GM08714 (cell line): ENCODE results near the gene SMIM3.

Experiments
- H3K4me3 ChIP-seq: fragments of 200-500 bp; sonication (Bioruptor generic); 2 replicates; pipeline ENCODE4 v1.5.1; 2014; ENCODE audit warnings: mild to moderate bottlenecking, low read length, inconsistent platforms
- ZNF274 ChIP-seq: IDR thresholded peaks from 2 replicates; pipeline ENCODE4 v1.6.1; 2012; ENCODE audit warnings: mild to moderate bottlenecking, low read depth, low read length

SMIM3 gene

DNA sequence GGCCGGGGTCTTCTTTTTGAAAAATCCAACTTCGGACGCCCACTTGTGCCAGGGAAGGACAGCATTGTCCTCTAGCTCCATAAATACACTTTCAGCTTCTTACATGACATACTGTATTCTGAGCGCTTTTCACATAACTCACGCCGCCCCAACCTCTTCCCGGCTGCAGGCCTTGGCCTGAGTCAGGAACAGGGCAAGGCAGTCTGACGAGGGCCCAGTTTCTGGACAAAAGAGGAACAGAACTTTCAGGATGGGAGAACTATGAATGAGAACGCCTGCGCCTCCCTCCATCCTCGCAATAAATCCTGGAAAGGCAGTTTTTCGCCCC, 20.4 kb upstream of the SMIM3 start:
- H3K4me3 ChIP-seq: peak overlapping the region; percentile 90
- TF ChIP-seq ZNF274: no peak

DNA sequence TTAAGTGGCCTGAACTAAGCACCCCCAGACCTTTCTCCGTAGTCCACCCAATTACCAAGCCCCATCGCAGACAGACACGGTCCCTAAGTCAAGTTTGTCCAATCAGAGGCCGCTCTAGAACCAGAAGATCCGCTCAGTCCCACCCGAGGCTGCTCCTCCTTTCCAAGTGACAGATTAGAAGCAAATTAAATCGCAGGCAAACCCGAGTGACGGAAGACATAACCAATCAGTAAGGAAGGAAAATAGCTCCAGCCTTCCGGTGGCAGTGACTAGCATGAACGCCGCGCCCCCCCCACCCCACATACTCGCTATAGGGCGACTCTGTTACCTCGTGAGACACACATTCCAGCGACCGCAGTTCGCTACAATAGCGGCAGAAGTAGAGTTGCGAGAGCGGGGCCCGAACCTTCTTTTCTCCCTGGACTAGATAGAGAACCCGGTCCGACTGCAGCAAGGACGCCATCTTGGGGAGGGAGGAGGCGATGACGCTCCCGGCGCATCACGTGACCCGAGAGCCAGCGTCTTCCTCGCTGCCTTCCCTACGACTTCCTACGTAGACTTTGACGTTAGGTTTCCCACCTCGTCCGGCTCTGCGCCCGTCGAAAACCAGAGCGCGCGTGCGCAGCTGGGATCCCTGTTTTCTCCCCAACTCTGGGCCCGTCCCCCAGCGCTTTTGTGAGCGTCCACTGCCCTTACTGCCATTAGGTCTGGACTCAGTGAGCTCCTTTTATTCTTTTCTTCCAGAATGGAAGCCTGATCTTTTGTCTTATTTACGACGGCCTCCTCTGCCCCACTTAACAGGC, 19.8 kb upstream of the SMIM3 start, which contains the start of gene DCTN4:
TSS of gene DCTN4 (minus strand) at position 487 of the 803 bp plus-strand sequence. CDS start at position 463, 24 bp downstream.
- TF ChIP-seq ZNF274: no peak
- H3K4me3 ChIP-seq: peak within 1 kb of the TSS; percentile 90

DNA sequence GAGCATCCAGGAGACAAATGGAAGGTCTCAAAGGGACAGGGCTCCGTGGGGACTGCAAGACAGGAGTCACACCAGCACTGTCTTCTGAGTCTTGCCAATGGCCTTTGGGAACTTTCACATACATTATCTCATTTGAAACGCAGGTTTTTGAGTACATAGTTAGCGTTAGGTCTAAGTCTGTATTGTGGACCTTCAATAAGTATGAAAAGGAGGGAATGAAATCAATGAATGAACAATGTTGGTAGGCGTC, 19.3 kb upstream of the SMIM3 start:
- no peak for TF ChIP-seq ZNF274
- peak overlapping the region; percentile 90; the same call in 1 of the 2 replicates for H3K4me3 ChIP-seq

DNA sequence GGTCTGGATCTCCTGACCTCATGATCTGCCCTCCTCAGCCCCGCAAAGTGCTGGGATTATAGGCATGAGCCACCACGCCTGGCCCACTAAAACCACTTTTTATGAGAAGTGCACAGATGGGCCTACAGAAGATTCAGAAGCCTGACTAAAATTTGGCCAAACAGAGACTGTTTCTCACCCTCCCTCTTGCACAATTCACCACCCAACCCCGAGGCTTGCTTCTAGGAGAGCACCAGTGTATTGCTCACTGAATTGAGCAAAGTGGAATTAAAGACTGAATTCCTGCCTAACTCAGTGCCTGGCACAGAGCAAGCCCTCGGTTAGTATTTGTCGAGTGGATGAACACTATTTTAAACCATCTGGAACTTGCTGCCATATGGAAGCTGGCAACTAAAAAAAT, 16.3 kb upstream of the SMIM3 start:
- H3K4me3 ChIP-seq: no peak overlapping the region
- no peak for TF ChIP-seq ZNF274

DNA sequence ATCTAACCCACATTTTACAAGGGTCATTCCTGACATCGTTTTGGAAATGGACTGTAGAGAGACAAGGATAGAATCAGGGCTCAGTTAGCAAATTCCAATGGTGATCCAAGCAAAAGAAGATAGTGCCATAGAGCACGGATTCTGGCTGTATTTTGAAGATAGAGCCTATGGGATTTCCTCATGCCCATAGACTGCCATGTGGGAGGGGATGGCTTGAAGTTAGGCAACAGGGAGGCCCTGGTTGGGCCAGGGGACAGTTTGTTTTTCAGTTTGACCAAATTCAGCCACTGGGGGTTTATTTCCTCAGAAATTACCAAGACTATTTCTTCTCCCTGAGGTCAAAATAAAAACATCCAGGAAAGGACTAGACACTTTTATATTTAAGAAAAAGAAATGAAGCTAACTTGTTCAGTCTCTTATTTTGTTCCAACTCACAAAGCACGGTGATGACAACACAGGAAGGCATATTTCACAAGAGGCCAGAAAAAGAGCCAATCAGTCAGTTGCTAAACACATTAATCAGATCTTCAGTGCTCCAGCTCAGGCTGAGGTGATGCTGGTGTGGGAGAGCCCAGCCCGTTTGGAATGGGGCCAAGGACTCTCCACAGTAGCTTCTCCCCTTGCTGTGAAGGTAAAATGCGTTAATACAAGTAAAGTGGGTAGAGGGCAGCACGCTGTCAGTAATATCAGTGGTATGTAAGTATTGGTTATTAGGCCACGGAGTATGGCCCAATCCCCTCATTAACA, 15.4 kb upstream of the SMIM3 start:
- H3K4me3 ChIP-seq: no peak overlapping the region
- TF ChIP-seq ZNF274: no peak

DNA sequence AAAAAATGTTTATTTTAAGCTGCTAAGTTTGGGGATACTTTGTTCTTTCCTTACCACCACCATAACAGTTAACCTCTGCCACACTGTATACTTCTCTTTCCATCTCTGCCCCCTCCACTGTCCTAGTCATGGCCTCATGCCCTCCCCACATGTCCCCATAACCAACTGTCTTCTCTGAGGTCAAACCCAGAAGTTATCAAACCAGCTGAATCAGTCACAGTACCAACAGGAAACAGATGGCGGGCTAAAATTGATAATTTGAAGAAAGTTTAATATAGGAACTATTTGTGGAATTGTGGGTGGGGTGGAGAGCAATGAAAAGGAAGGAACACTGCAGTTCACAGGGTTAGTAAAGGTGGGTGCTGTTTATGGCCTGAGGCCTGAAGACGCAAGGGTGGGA, 14.0 kb upstream of the SMIM3 start:
- H3K4me3 ChIP-seq: no peak overlapping the region
- TF ChIP-seq ZNF274: no peak

DNA sequence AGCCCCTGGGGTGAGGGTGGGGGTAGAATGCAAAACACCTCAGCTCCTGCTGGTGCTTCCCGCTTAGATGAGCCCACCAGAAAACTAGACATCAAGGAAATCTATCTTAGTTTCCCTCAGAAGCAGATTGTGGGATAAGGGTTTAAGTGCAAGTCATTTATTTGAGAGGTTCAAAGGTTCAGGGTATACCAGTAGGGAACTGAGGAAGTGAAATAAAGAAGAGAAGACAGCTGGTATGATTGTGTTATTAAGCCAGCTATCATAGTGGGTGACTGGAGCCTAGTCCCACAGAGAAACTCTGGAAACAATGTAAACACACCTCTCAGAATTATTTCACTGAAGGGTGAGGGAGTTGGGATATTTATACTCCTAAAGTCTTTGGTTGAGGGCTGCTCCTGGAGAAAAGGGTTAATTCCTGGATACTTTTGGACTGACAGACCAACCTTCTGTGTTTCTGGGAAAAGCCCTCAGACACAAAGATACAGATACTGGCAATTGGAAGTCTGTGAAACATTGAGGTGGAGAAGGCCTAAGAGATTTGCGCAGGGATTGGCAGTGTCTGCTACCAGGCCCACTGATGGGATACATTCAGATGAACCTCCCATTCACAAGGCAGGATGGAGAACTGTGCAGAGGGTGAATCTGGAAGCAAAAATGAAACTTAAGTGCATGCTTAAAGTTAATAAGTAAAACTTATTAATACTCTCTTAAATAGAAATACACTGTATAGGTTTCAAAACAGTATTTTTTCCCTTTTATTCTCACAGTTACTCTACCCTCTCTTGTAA, 13.4 kb upstream of the SMIM3 start:
- H3K4me3 ChIP-seq: peak overlapping the region; percentile 21; the same call in 1 of the 2 replicates
- no peak for TF ChIP-seq ZNF274

DNA sequence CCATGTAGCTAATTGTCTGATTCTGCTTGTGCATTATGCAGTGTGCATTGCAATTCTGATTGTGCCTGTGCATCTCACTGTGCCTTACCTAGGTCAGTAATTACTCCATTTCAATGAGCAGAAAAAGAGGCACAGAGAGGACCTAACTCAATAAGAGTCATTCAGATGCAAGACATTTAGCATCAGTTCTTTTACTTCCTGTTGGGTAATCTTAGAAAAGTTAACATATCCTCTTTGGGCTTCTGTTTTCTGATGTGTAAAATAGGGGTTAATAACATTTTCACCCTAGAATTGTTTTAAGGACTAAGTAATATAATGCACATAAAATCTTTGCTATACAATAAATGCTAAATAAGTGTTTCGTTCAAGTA, 12.8 kb upstream of the SMIM3 start:
- no peak overlapping the region for H3K4me3 ChIP-seq
- TF ChIP-seq ZNF274: no peak

DNA sequence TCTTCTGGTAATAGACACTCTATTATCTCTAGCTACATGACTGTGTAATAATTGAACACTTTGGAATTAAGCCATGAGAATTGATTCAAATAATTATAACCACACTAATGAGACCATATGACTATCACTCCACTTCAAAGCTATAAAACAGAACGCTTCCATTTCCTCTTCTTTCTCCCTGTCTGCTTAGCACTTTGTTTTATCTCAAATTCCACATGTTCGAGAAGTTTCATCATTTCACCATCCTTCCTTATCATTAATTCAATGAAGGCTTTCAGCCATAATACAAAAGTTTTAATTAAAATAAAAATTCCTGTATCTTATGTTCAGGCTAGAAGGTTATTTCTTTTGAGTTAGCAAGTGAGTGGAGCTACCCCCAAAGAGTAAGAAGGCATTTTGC, 12.3 kb upstream of the SMIM3 start:
- H3K4me3 ChIP-seq: no peak overlapping the region
- TF ChIP-seq ZNF274: no peak

DNA sequence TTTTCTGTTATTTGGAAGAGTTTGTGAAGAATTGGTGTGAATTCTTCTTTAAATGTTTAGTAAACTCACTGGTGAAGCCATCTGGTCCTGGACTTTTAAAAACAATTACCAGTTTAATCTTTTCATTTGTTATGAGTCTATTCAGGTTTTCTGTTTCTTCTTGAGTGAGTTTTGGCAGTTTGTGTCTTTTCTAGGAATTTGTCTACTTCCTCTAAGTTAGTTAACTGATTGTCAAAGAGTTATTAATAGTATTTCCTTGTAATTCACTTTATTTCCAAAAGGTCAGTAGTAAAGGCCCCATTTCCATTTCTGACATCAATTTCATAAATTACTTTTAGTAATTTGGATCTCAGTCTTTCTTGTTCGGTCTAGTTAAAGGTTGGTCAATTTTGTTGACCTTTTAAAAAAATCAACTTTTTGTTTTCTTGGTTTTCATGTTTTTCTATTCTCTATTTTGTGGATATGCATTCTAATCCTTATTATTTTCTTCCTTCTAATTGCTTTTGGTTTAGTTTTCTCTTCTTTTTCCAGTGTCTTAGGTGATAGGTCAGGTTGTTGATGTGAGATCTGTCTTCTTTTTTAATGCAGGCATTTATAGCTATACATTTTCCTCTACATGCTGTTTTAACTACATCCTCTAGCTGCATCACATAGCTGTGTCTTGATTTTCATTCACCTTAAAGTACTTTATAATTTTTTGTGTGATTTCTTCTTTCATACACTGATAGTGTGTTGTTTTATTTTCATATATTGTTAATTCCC, 7.3 kb upstream of the SMIM3 start:
- TF ChIP-seq ZNF274: no peak

DNA sequence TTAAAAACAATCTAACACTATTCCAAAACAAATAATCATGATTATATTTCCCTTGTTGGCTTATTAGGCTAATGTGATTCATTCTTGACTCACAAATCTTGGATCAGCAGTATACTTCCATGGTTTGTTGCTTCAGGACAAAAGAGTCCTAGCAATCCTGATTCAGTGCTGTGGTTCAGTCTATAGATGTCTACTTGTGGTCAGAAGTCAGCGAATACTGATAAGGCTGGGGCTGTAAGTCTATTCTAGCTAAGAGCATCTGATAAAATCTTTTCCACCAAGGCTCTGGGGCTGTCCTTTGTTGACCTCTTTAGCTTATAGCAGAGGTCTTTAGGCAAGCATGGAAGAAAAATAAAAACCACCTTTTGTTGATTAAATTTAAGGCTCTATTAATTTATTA, 4.4 kb upstream of the SMIM3 start:
- TF ChIP-seq ZNF274: no peak
- no peak overlapping the region for H3K4me3 ChIP-seq

More for the DNA sequence above, 7.3 kb upstream of the SMIM3 start:
- H3K4me3 ChIP-seq: no peak overlapping the region

DNA sequence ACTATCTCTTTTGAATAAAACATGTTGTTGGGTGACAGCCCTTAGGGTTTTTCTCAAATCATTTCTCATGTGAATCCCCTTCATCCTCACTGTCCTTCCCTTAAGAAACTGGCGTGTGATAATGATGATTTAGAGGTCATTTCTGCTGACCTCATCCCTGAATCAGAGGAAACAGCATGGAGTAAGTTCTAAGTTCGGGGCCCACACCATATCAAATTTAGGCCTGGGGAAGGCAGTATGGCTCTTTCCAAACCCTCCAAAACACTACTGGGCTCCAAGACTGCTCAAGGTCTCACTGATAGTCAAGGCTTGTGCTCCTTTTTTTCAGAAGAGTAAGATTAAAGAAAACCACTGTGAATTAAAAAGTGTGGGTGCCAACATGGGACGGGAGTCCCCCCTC, 872 bp upstream of the SMIM3 start:
- peak overlapping the region; percentile 72; the same call in 1 of the 2 replicates for H3K4me3 ChIP-seq
- no peak for TF ChIP-seq ZNF274

DNA sequence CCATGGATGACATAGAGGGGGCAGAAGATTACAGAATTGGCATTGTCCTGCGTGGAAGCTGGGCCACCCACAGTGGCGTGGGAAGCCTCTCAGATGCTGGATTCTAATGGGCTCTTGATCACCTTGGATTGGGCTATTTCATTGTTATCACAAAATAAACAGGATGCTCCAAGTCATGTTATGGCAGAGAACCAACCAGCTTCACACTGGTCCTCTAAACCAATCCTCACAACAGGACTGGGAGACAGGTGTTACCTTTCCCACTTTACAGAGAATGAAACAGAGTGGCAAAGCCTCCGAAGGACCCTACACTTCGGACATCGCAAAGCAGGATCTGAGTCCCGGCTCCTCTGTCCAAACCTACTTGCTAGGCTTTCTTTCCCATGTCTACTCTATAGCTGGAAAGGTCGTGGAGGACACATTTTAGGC, 455 bp upstream of the SMIM3 start:
- TF ChIP-seq ZNF274: no peak
- peak overlapping the region; percentile 72; the same call in 1 of the 2 replicates for H3K4me3 ChIP-seq
